Gastroesophageal sphincter (tissue), 2 donors: ENCODE results near the gene PLEKHM2.

Source experiments
- POLR2A ChIP-seq, 2 donors: fragments of 450-650 bp; IDR thresholded peaks; one replicate each; pipeline ENCODE4 v1.6.1; 2017; ENCODE audit warnings: antibody characterized with exemption in 2 of 2, mild to moderate bottlenecking in 2 of 2, moderate library complexity in 1 of 2
- POLR2AphosphoS5 ChIP-seq: sonication (generic); formaldehyde crosslinking; IDR thresholded peaks from one replicate; pipeline ENCODE4 v1.6.1; 2017; ENCODE audit warnings: antibody characterized with exemption

DNA sequence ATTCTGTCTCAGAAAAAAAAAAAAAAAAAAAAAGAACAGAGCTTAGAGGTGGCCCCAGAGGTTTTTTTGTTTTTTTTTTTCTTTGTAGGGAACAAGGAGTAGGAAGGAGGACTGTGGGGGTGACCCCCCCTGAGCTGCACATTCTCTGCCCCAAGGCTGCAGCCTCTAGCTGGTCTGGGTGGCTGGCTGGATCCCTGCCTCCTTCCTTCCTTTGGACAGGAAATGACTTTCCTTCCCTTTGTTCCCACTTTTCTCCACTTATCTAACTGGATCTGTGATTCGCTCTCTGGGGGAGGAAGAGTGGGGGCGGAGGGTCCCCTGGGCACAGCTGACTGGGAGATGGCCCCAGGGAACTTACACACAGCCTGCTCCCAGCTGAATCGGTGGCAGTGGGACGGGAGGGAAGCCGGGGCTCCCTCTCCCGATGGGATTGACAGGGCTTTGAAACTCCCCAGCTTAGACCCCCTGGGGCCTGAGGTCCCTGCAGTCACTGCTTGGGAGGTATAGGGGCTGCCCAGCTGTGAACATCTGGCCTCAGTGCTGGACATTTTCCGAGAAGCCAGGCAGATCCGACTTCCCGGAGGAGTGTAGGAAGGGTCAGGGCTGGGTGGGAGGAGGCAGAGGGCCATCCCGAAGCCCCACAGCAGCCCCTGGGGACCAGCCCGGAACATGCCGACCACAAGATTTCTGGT lies 76.5 kb downstream of the PLEKHM2 start:
- TF ChIP-seq POLR2A (IDR thresholded peaks at IDR 0.05) (no peak), POLR2AphosphoS5 (peak; percentile 17)
